Fibroblast of the aortic adventitia (primary cell): Measurements from ENCODE around the gene MPPED2. TPM values are rescaled to one million over a fixed set of nuclear protein-coding genes. Genes with fewer than 3 reads are reported as not detected.

Experiments used
- DNase-seq: peaks from one replicate; pipeline ENCODE4 v3.0.0-alpha.2; 2010; ENCODE audit warnings: low read depth
- H3K4me3 ChIP-seq: 2 replicates; pipeline ENCODE4 v1.5.1; 2011; ENCODE audit warnings: low read depth, mild to moderate bottlenecking, control low read depth, low read length, moderate library complexity
- total RNA-seq: library from RNA; depleted of rRNA; stranded (reverse); fragments of >200 nt; gene quantifications from 2 replicates; pipeline ENCODE4 v1.2.3, GENCODE V29; 2012; ENCODE audit warnings: low replicate concordance
- TF ChIP-seq, protein P1 (sequence below): IDR thresholded peaks from 2 replicates; pipeline ENCODE4 v1.5.1; 2011; ENCODE audit warnings: mild to moderate bottlenecking, low read length, control low read depth, inconsistent platforms; ENCODE audit not compliant: insufficient read depth

MPPED2 gene
- total RNA-seq, 1 donor, result 0.18 TPM

- H3K4me3 ChIP-seq, result no peak overlapping the region
- DNase-seq, result no peak
- TF ChIP-seq, protein P1, sequence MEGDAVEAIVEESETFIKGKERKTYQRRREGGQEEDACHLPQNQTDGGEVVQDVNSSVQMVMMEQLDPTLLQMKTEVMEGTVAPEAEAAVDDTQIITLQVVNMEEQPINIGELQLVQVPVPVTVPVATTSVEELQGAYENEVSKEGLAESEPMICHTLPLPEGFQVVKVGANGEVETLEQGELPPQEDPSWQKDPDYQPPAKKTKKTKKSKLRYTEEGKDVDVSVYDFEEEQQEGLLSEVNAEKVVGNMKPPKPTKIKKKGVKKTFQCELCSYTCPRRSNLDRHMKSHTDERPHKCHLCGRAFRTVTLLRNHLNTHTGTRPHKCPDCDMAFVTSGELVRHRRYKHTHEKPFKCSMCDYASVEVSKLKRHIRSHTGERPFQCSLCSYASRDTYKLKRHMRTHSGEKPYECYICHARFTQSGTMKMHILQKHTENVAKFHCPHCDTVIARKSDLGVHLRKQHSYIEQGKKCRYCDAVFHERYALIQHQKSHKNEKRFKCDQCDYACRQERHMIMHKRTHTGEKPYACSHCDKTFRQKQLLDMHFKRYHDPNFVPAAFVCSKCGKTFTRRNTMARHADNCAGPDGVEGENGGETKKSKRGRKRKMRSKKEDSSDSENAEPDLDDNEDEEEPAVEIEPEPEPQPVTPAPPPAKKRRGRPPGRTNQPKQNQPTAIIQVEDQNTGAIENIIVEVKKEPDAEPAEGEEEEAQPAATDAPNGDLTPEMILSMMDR, result no peak
These were observed 193.1 kb downstream of the MPPED2 start for GRCh38 chr11:30393012-30393411.

GRCh38 chr11:30392221-30392784 is 193.8 kb downstream of the MPPED2 start:
- TF ChIP-seq, protein P1, result no peak
- no peak overlapping the region for H3K4me3 ChIP-seq
- no peak for DNase-seq

GRCh38 chr11:30388957-30389356 is 197.2 kb downstream of the MPPED2 start:
- TF ChIP-seq, protein P1, result no peak
- DNase-seq, result no peak
- H3K4me3 ChIP-seq, result no peak overlapping the region

DNA sequence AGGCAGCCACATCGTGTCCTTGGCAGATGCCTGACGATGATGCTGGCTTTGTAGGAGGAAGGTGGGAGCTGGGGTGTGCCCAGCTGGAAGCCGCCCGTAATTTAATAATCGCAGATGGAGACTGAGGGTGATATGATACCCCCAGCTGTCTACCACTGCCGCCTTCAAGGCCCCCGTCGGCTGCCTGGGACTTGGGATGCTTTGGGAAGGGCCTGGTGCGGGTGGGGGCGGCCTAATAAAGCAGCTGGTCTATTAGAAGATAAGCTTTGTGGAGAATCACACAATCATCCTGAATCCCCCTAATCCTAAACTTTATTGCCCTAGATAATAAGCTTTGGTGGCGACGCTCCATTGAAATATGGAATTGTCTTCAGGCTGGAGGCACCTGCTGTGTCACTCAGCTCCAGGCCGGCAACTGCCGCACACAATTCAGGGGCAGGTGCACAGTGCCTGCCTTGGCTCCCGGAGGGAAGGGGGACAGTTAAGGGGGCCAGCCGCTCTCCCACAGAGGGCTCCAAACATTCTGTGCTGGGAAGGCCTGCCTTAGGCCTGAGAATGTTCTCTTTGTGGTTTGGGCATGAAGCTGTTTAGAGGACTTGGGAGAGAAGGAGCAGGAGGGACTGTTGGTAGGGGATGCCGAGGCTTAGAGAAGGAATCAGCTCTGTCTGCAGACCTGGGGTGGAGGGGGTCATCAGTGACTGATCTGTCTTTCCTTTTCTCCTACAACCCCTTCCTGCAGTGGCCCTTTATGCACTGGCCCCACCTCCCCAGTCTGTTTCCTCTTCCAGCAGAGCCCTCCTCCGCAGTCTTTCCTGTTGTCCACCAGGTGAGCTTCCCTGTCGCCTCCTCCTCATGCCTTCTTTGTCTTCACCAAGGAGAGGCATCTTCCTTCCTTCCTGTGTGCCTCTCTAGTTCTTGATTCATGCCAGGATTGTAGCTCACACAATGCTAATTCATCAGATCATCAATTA is 198.0 kb downstream of the MPPED2 start:
- TF ChIP-seq, protein P1, result no peak
- DNase-seq, result no peak
- H3K4me3 ChIP-seq, result no peak overlapping the region

DNA sequence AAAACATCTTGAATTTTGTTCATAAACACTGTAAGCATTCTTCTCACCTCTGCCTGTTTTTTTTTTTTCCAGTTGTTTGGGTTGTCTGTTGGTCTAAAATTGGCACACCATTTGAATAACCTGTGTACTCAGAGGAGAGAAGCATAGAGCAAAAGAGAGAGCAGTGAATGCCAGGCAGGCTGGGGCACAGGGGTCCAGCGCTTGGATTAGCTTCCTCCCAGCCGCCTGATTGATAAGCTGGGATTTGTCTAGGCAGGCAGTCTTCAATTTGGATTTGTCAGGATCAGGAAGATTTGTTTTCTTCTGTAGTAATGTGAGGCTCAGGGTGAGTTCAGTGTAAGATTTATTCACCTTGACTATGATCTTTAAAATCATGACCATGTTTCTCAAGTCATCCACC is 204.3 kb downstream of the MPPED2 start:
- H3K4me3 ChIP-seq, result no peak overlapping the region
- DNase-seq, result no peak
- TF ChIP-seq, protein P1, result no peak

GRCh38 chr11:30380846-30381245 is 205.3 kb downstream of the MPPED2 start:
- no peak for DNase-seq
- TF ChIP-seq, protein P1, result no peak

More at GRCh38 chr11:30380846-30381245, 205.3 kb downstream of the MPPED2 start:
- no peak overlapping the region for H3K4me3 ChIP-seq
